NCI-H2171 (cell line): ENCODE results near the gene GMCL1.
"Not testable (repeated sequence)": the region's sequence is repeated elsewhere in the genome, so short reads cannot be mapped to it uniquely, and the experiment has no call there.

ENCODE experiments used
- DNase-seq: peaks from one replicate; lab custom pipeline; 2025; lab: John Stamatoyannopoulos, UW

Gene GMCL1

DNA sequence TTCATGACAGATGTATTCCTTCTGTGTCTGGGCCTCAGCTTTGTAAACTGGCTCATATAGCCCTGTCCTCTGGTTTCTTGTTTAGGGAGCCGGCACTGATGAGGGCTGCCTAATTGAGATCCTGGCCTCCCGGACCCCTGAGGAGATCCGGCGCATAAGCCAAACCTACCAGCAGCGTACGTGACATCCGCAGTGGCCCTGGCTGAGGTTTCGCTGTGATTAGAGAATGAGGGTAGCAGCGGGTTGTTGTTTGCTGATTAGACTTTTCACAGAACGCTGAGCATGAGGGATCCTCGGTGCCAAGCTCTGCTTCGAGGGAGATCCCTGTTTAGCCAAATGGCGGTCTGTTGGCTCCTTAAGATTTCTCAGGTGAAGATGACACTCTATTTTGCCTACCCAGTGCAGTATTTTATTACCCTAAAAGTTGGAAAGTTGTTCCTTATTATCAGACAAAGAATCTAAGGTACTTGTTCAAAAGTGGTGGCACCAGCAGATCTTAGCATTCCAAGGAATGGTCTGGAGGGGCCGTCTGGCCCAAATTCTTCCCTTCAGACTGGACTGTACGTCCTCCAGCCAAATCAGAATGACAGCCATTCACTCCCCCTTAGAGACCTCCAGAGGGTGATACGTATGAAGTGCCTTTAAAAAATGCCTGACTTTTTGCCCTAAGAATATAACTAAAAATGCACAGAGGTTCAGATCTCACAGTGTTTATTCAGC, 21.5 kb upstream of the GMCL1 start:
- no peak for DNase-seq

DNA sequence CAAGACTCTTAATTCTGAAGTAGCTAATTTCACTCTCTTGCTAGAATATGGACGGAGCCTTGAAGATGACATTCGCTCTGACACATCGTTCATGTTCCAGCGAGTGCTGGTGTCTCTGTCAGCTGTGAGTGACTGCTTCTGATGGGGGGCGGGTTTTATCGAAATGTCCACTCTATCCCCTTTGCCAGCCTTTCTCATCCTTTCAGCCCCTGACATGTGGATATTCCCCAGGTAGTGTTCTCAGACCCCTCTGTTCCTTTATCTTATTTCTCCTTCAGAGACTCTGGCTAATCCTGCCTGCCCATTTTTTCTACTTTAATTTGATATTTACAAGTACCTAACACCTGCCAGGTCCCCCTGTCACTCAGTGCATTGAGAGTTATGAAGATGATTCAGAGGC, 18.9 kb upstream of the GMCL1 start:
- no peak for DNase-seq

DNA sequence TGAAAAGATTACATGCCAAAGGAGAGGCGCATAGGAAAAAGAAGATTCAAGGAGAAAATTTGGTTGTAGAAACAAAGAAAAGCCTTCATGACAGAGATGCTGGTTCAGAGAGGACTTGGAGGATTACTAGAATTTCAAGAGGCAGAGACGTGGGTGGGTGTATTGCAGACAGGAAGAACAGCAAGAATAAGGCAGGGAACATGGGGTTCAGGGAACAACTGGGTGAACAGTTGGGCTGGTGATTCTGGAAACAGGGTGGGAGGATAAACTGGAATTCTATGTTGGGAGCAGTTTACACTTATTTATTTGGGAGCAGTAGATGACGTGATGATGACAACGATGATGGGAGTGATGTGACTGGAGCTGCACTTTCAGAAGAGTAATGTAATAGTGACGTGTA, 18.4 kb upstream of the GMCL1 start:
- no peak for DNase-seq

DNA sequence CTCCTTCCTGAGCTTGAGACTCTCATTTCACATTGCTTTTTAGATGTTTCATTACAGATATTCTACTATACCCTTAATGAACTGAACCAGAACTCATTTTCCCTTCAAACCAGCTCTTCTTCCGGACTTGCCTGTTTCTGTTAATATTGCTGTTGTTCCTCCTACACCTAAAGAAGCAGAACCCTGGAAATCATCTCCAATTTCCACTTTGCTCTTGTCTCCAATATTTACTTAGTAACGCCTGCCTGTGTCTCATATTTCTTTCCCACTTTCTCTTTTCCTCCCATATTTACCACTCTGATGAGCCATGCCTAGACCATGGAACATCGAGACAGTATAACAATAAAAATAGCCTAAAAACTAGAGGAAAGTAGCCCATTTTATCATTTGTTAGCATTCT, 17.9 kb upstream of the GMCL1 start:
- no peak for DNase-seq

DNA sequence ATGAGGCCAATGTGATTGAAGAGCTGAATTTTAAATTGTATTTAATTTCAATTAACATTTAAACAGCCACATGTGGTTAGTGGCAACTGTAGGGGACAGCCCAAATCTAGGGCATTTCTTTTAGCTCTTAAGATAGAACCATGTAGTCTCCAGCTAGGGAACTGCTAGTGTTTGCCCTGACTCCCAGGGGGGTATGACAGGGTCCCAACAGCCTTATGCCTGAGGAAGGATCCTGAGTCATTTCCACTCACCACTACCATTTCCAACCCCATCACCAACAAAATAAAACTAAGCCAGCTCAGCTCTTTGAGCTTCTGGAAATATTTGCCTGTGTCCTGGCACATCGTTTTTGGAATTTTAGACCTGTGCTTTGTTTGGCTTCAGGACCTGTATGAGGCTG, 13.7 kb upstream of the GMCL1 start:
- DNase-seq: no peak

DNA sequence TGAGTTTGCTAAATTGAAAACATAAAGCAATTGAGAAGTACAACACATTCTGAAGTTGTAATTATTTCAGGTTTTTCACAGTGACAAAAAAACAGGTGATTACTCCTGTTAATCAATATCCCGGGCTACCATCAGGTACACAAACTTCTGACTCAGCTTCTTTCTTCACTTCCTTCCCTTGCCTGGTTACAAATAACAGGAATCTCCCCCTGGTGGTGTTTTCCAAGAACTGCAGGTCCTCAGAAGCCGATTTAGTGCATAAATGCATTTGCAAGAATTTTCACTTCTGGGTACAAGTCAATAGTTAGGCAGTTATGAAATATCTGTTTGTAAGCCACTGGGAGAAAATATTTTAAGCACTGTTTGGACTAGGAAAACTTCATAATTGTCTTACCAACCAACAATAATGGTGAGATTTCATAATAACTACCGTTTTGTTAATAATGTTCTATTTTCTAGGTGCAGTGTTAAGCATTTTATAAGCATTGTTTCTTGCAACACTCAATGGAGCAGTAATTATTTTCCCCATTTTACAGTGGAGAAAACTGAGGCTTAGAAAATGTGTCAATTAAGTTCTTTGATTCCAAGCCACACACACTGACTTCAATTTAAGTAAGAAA, 12.4 kb upstream of the GMCL1 start:
- peak; percentile 66 for DNase-seq

DNA sequence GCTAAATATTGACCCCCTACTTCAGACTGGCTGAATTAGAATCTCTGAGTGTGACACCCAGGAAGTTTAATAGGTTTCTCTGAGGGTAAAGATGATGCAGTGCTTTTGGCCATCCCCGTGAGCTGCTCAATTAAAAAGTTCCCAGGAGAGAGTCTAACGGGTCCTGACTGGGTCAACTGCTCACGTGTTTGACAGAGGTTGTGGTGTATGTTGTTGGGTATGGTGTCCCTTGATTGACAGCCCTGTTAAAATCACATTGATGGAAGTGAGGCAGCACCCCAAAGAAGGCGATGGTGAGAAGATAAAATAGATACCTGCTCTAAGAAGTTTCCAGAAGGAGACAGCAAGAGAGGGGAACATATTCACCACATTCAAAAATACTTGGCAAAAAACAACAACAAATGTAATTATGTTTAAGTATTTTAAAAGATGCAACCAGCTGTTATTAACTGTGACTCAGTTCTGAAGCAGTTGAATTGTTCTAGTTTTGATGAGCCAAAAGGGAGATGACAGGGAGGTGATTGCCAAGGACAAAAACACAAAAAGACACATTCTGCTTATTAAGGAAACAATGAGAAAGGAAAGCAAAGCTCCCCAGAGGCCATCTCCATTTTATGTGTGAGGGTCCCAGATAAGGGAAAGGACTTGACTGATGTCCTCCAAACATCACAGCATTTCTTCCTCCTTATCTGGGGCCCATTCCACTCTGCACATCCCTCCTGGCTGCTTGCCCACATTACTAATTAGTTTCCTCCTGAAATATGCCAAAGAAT, 11.5 kb upstream of the GMCL1 start:
- no peak for DNase-seq

DNA sequence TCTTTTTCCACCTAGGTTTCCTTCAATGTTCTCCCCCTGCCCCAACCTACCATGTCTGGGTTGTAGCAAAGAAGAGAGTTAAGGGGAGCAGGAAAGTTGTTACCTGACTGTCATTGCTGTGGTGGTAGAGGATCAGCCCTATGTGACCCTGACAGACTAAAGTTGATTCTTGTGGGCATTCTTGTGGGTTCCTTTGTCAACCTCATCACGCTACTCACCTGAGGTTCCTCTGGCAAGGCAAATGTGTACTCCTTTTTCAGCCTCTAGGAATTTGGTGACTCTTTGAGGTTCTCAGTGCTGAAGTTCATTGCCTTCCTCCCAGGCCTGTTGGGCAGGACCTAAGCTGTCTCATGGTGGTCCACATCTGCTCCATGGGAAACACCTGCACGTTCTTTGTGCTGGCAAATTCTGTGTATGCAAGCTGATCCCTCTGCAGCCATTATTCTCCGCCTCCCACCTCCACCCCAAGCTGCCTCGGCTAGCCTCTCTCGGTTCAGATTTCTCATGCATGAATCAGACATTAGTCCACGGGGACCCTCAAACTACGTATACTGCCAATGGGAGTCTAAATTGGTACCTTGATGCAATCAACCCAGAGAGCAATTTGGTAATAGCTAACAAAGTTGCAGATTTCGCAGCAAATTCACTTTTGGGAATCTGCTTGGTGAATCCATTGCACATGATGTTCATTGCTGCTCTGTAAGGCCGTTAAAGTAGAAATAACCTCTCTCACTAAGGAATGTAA, 1.5 kb upstream of the GMCL1 start:
- no peak for DNase-seq

DNA sequence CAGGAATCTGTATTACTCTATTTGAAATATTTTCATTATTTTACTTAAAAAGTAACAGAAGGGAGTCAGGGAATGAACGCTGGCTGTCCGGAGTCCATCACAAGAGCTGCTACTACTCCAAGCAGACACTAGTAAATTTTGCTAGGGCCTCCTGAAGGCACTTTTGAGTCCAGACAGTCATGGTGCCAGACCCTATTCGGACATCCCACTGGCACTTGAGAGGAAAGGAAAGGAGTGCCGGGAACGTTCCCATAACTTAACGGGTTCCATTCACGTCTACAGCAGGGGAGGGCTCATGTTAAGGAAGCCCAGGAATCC, 563 bp upstream of the GMCL1 start:
- no peak for DNase-seq

DNA sequence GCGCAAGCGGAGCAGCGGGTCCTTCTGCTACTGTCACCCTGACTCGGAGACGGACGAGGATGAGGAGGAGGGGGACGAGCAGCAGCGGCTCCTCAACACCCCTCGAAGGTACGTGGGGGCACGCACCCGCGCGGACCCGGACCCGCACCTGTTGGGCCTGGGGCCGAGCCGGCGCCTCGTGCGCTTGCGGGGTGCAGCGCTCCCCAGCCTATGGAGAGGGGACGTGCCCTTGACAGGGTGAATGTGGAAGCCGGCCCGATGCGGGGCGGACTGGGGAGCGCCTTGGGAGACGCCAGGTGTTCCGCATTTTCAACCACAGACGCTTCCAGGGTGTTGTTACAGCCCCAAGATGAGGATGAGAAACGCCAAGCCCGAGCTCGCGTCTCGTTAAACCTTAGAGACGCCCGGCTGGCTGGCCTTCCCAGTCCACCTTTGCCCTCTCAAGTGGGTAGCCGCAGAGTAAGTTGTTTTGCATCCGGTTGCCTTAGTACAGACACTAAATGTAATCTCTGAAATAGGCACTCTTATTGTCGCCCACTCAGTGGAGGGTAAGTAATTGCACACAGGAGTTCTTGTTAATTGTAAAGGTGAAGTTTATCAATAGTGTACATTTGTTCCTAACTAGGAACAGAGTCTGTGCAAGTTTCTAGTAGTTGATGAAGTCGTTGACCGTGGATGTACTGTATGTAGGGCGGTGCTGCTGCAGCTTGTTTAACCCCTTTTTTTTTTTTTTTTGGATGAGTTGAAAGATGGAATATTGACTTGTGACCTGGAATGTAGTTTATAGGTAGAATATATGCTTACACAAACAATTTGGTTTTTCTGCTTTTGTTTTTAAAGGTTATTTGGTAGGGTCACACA, 815 bp downstream of the GMCL1 start:
- no peak for DNase-seq

DNA sequence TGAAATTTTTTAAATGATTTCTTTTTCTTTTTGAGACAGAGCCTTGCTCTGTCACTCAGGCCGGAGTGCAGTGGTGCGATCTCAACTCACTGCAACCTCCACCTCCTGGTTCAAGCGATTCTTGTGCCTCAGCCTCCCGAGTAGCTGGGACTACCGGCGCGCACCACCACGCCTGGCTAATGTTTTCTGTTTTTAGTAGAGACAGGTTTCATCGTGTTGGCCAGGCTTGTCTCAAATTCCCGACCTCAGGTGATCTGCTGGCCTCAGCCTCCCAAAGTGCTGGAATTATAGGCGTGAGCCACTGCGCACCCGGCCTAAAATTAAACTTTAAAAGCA, 1.4 kb downstream of the GMCL1 start:
- DNase-seq: not testable (repeated sequence)

DNA sequence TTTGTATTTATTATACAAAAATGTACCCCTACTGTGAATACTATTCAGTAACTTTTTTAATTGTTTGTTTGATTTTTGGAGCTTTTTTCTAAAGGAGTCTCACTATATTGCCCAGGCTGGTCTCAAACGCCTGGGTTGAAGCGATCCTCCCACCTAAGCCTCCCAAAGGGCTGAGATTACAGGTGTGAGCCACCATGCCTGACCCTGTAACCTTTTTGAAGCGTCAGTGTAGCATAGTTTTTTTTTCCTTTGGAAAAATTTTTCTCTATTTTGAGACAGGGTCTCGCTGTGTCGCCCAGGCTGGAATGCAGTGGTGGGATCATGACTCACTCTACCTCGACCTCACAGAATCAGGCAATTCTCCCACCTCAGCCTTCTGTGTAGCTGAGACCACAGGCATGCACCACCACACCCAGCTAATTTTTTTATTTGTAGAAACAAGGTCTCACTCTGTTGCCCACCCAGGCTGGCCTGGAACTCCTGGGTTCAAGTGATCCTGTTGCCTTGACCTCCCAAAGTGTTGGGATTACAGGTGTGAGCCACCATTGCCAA, 2.0 kb downstream of the GMCL1 start:
- no peak for DNase-seq

DNA sequence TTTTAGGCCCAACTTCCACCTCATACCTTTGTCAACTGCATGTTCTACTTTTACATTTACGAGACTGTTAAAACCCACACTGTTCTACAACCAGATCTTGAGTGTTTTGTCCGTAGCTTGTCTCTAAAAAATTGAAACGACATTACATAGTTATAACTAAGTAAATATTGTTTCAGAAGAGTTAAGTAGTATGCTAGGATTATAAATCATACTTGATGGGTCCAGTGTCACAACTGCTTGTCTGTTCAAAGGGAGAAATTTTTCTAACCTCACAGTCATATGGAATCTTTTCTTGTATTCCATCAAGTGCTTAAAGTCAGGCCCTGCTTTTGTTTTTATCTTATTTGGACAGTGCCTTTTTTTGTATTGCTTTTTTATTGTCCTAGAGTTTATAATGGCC, 4.3 kb downstream of the GMCL1 start:
- DNase-seq: no peak

DNA sequence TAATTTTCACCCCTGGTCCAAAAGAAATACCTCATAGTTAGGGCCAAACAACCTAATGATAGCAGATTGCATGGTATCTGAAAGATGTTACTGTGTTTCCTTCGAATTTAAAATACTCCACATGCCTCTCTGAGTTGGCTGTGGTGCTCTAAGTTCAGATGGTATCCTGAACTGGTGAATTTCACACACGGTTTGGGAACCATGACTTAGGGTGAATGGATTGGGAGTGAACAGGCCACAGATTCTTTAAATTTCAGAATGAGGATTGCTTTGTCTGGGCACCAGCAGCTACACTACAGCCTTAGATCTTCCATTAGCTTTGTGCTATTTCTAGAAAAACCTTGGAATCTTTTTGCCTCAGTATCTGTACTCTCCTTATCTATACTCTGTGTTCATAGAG, 6.2 kb downstream of the GMCL1 start:
- DNase-seq: no peak

DNA sequence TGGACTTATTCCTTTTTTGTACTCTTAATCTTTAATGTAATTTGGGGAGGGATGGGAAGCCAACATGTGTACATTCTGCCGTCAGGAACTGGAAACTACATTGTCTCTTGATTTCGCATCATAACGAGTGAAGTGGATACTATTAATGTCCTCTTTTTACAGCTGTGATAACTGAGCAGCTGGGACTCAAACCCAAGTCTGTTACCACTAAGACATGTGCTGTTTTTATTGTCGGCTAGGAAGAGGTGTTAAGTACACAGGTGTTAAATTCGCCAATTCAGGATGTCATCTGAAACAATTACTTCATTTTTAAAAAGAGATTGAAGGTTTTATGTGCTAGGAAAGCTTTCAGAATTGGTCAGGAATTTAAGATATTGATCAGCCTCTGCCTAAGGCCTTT, 6.9 kb downstream of the GMCL1 start:
- no peak for DNase-seq

DNA sequence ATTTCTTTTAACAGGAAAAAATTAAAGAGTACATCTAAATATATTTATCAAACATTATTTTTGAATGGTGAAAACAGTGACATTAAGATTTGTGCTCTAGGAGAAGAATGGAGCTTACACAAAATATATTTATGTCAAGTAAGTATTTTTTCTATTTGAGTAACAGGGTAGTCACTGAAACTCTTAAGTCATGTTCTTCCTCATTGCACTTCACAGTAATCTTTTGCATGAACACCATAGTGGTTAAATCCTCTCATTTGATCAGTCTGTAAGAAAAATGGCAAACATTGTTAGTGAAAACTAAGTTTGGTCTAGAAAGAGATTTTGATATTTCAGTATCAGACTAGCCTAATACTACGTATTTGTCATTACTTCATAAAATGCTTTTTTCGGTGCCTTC, 8.1 kb downstream of the GMCL1 start:
- no peak for DNase-seq

DNA sequence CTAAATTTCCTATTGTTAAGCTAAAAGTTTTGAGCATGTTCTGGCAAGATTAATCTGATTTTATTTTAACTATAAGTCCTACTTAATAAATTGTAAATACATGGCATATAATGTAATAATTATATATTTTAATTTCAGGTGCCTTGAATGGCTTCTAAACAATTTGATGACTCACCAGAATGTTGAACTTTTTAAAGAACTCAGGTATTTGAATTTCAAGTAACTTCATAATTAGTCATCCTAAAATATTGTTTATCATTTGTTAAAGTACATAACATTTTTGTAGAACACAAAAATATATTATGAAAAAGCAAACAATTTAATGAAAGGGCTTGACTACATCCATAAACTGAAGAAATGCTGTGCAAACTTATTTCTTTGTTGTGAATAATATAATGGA, 14.5 kb downstream of the GMCL1 start:
- no peak for DNase-seq

DNA sequence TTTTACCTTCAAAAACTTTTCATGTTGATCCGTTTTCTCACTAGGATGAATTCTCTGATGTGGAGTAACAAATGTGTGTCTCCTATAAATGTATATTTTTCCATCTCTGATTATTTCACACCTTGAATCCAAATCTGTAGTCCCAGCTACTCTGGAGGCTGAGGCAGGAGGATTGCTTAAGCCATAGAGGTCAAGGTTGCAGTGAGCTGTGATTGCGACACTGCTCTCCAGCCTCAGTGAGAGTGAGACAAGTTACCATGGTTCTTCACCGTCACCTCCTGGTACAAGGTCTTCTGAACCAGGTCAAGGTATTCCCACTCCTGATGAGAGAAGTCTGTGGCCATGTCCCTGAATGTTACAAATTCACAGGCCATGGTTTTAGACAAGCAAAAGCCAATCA, 15.1 kb downstream of the GMCL1 start:
- no peak for DNase-seq

DNA sequence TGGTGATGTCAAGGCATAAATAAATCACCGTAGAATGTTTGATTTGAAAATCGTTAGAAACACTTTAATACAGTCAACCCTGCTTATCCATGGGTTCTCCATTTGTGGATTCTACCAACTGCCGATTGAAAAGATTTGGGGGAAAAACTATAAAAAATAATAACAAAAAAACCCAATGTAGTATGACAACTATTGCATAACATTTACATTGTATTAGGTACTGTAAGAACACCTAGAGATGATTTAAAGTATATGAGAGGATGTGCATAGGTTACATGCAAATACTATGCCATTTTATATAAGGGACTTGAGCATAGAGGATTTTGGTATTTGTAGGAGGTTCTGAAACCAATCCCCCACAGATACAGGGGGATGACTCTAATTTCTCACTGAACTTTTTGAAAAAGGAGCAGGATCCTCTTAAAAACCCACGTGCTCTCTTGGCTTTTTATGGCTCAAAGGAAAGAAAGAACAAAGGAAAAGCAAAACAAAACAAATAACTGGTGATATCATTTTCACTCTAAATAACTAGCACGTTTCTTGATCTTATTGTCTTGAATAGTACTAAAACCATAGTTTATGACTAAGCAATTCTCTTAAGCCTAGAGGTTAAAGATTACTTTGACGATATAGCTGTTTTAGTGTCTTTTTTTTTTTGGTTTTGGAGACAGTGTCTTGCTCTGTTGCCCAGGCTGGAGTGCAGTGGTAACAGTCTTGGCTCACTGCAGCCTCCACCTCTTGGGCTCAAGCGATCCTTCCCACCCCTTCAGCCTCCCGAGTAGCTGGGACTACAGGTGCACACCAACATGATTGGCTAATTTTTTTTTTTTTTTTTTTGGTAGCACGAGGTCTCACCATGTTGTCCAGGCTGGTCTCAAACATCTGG, 17.0 kb downstream of the GMCL1 start:
- DNase-seq: no peak

DNA sequence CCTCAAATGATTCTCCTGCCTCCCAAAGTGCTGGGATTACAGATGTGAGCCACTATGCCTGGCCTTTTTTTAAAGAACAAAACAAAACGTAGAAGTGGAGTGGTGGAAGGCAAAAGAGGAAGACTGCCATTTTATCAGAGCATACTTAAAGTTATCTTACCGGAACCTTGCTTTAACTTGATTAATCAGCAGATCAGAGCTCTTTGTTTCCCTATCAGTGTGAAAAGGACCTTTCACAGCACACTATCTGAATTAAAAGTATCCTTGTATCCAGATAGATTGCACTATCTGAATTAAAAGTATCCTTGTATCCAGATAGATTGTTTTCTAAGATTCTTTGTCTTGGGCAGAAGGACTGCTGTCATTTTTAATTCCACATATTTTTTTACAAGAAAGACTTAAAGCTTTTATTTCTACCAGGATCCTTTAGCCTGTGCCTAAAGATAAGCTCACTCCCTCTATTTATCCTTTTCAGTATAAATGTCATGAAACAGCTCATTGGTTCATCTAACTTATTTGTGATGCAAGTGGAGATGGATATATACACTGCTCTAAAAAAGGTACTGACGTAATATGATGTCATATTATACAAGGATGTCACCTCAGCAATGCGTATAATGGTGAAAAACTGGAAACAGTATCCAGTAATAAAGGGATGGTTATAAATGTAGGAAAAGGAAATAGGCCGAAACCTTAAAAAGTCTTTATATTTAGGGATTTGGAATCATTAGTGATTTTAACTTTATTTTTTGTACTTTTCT, 17.8 kb downstream of the GMCL1 start:
- no peak for DNase-seq
